Dendritic cell treated with granulocyte-macrophage colony-stimulating factor and Interleukin-4, amounts not matched to agents 40 ng/mL and 50 ng/mL, for 4 days (primary cell): ENCODE results near the gene RIMS4.

ENCODE experiments used
- H3K27ac Mint-ChIP-seq: one replicate; pipeline ENCODE4 v1.8.0; 2022; ENCODE audit warnings: mild to moderate bottlenecking, mixed read lengths
- H3K27me3 Mint-ChIP-seq: one replicate; pipeline ENCODE4 v1.8.0; 2022; ENCODE audit warnings: mild to moderate bottlenecking, mixed read lengths
- H3K36me3 Mint-ChIP-seq: one replicate; pipeline ENCODE4 v1.8.0; 2022; ENCODE audit warnings: low read depth, mixed read lengths
- H3K4me1 Mint-ChIP-seq: one replicate; pipeline ENCODE4 v1.8.0; 2022; ENCODE audit warnings: low read depth, mixed read lengths
- H3K4me3 Mint-ChIP-seq: one replicate; pipeline ENCODE4 v1.8.0; 2022; ENCODE audit warnings: mild to moderate bottlenecking, moderate library complexity, mixed read lengths
- H3K9me3 Mint-ChIP-seq: one replicate; pipeline ENCODE4 v1.8.0; 2022; ENCODE audit warnings: mixed read lengths
- intact Hi-C: fragments of 100-400 bp; cut with micrococcal nuclease; formaldehyde crosslinking; loops from one replicate; pipeline ENCODE4 v1.15.0; 2022

Gene RIMS4

GRCh38 chr20:44814937-44815336, 4.6 kb upstream of the RIMS4 start:
- no peaks in the 10 kb centered on the region for H3K36me3 Mint-ChIP-seq
- H3K4me3 Mint-ChIP-seq = no peak overlapping the region
- H3K9me3 Mint-ChIP-seq = no peaks in the 10 kb centered on the region
- H3K4me1 Mint-ChIP-seq = peaks cover under 1% of the 10 kb centered on the region
- no peak overlapping the region for H3K27ac Mint-ChIP-seq
- intact Hi-C loops = no loop called here
- peaks cover 26% of the 10 kb centered on the region for H3K27me3 Mint-ChIP-seq

- Mint-ChIP-seq H3K4me1 (peaks cover 6% of the 10 kb centered on the region), H3K9me3 (no peaks in the 10 kb centered on the region), H3K4me3 (no peak overlapping the region), H3K27me3 (peaks cover 56% of the 10 kb centered on the region), H3K27ac (no peak overlapping the region), H3K36me3 (no peaks in the 10 kb centered on the region)
- intact Hi-C loops = no loop called here
Observed at GRCh38 chr20:44811150-44811685, 872 bp upstream of the RIMS4 start.

GRCh38 chr20:44810061-44810390, 320 bp downstream of the RIMS4 start:
- Mint-ChIP-seq H3K27ac (no peak overlapping the region), H3K27me3 (peaks cover 64% of the 10 kb centered on the region), H3K4me1 (peaks cover 10% of the 10 kb centered on the region), H3K4me3 (peak overlapping the region; percentile 22), H3K9me3 (no peaks in the 10 kb centered on the region), H3K36me3 (no peaks in the 10 kb centered on the region)
- intact Hi-C loops = no loop called here

GRCh38 chr20:44809380-44810060, 826 bp downstream of the RIMS4 start:
- intact Hi-C loops = no loop called here
- no peak overlapping the region for H3K27ac Mint-ChIP-seq
- H3K4me1 Mint-ChIP-seq = peaks cover 10% of the 10 kb centered on the region
- no peaks in the 10 kb centered on the region for H3K36me3 Mint-ChIP-seq
- peaks cover 66% of the 10 kb centered on the region for H3K27me3 Mint-ChIP-seq
- H3K4me3 Mint-ChIP-seq = peak overlapping the region; percentile 22
- no peaks in the 10 kb centered on the region for H3K9me3 Mint-ChIP-seq

DNA sequence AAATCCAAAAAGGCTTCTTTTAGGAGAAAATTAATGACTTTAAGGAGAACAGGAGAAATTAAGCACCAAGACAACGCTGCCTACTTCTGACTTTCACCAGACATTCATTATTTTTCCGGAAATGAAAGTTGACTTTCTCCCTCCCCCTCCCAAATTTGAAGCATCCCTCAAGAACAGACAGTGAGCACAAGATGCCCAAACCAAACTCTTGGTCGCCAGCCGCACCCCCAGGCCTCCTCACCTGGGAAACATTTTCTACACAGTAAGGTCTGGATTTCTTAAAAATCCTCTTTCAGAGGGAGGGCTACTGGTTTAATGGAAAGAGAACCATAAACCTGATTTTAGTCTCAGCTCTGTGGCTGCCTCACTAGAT, 2.7 kb downstream of the RIMS4 start:
- Mint-ChIP-seq H3K36me3 (no peaks in the 10 kb centered on the region), H3K4me3 (no peak overlapping the region), H3K27ac (no peak overlapping the region), H3K4me1 (peaks cover 10% of the 10 kb centered on the region), H3K9me3 (no peaks in the 10 kb centered on the region), H3K27me3 (peaks cover 64% of the 10 kb centered on the region)
- intact Hi-C loops = no loop called here

GRCh38 chr20:44807051-44807683, 3.2 kb downstream of the RIMS4 start:
- Mint-ChIP-seq H3K9me3 (no peaks in the 10 kb centered on the region), H3K27ac (no peak overlapping the region), H3K4me1 (peaks cover 10% of the 10 kb centered on the region), H3K4me3 (no peak overlapping the region), H3K36me3 (no peaks in the 10 kb centered on the region), H3K27me3 (peaks cover 59% of the 10 kb centered on the region)
- intact Hi-C loops = no loop called here

DNA sequence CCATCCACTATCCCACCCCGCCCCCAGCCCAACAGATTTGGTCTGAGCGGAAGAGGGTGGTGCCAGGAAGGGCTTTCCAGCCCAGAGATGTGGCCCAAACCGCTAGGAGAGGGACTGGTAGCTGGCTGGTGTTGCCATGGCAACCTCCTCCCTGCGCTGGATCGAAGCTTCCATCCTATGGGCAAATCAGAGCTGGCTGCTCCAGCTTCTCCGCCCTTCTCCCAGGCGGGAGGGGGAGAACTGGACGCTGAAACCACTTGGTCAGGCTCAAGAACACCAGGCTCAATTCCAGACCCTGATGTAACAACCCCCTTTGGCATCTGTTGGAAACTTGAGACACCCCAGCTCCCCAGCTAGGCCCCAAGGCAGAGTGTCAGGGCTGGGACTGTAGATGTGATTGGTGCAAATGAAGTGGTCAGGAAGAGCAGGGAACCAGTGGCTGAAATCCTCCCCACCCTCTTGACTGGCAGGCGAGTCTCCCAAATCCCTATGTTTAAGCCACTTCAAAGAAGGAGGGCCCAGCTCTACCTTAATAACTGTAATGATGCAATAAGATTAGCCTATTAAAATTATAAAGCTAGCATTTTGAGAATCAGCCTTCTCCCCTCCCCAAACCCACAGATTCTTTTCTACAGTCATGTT, 4.2 kb downstream of the RIMS4 start:
- intact Hi-C loops = no loop called here
- H3K4me1 Mint-ChIP-seq = peaks cover 10% of the 10 kb centered on the region
- no peaks in the 10 kb centered on the region for H3K9me3 Mint-ChIP-seq
- no peak overlapping the region for H3K4me3 Mint-ChIP-seq
- no peak overlapping the region for H3K27ac Mint-ChIP-seq
- H3K36me3 Mint-ChIP-seq = no peaks in the 10 kb centered on the region
- H3K27me3 Mint-ChIP-seq = peaks cover 53% of the 10 kb centered on the region

DNA sequence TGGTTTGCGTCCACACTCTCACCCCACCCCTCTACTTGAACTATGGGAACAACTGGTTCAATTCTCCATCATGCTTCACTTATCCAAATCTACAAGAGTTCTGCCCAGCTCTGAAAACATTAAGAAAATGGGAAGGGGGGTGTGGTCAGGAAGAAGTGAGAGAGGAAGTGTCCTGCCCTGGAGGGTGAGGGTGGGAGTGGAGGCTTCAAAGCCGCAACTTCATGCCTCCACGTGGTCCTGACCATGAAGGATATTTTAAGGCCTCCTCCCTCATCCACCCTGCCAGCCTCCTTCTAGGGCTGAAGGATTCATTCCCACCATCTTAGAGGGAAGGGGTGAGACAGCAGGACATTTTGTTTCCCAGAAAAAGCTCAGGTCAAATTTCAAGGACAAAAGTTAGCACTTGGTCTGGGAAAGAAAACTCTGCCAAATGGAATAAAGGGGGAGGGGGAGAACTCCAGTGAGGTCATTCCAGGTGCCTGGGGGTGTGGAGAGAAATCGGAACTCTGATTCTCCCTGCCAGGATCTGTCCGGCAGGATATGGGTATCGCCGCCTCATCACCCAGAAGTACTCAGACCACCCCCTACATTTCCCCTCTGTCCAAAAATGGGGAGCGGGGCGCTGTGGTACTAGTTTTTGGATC, 4.9 kb downstream of the RIMS4 start:
- Mint-ChIP-seq H3K9me3 (no peaks in the 10 kb centered on the region), H3K27ac (no peak overlapping the region), H3K4me1 (peaks cover 10% of the 10 kb centered on the region), H3K27me3 (peaks cover 48% of the 10 kb centered on the region), H3K36me3 (no peaks in the 10 kb centered on the region), H3K4me3 (no peak overlapping the region)
- intact Hi-C loops = no loop called here

- intact Hi-C loops = no loop called here
- no peak overlapping the region for H3K27ac Mint-ChIP-seq
- H3K36me3 Mint-ChIP-seq = no peaks in the 10 kb centered on the region
- H3K4me1 Mint-ChIP-seq = peaks cover 5% of the 10 kb centered on the region
- no peak overlapping the region for H3K4me3 Mint-ChIP-seq
- H3K27me3 Mint-ChIP-seq = peaks cover 33% of the 10 kb centered on the region
- H3K9me3 Mint-ChIP-seq = no peaks in the 10 kb centered on the region
Observed at GRCh38 chr20:44803383-44803941, 6.9 kb downstream of the RIMS4 start.

- H3K4me3 Mint-ChIP-seq = no peak overlapping the region
- peaks cover 5% of the 10 kb centered on the region for H3K4me1 Mint-ChIP-seq
- intact Hi-C loops = no loop called here
- no peak overlapping the region for H3K27ac Mint-ChIP-seq
- no peaks in the 10 kb centered on the region for H3K9me3 Mint-ChIP-seq
- H3K36me3 Mint-ChIP-seq = no peaks in the 10 kb centered on the region
- H3K27me3 Mint-ChIP-seq = peaks cover 26% of the 10 kb centered on the region
Observed at GRCh38 chr20:44802702-44803101, 7.6 kb downstream of the RIMS4 start.

GRCh38 chr20:44800391-44801046, 9.8 kb downstream of the RIMS4 start:
- no peaks in the 10 kb centered on the region for H3K36me3 Mint-ChIP-seq
- H3K4me1 Mint-ChIP-seq = peaks cover 4% of the 10 kb centered on the region
- peaks cover 12% of the 10 kb centered on the region for H3K27me3 Mint-ChIP-seq
- intact Hi-C loops = no loop called here
- no peak overlapping the region for H3K4me3 Mint-ChIP-seq
- no peaks in the 10 kb centered on the region for H3K9me3 Mint-ChIP-seq
- H3K27ac Mint-ChIP-seq = no peak overlapping the region

DNA sequence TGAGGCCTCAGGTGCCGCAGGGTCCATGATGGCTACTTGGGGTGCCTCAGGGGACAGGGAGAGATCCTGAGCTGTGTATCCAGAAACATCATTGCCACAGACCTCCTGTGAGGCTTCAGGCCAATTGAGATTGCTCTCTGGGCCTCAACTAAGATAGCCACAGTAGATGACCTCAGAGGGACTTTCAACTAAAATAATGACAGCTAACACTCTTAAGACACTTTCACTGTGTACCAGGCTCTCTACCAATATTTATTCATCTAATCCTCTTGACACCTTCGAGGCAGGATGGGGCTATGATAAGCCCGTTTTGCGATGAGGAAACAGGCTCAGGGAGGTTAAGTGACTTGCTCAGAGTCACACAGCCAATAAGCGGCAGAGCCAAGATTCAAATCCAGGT, 10.7 kb downstream of the RIMS4 start:
- Mint-ChIP-seq H3K4me3 (no peak overlapping the region), H3K36me3 (no peaks in the 10 kb centered on the region), H3K9me3 (no peaks in the 10 kb centered on the region), H3K27me3 (peaks cover 9% of the 10 kb centered on the region), H3K4me1 (no peaks in the 10 kb centered on the region), H3K27ac (no peak overlapping the region)
- intact Hi-C loops = loop anchor here (10.0 kb wide), 1 partner anchor 65 kb away; no protein-coding TSS in a partner anchor

DNA sequence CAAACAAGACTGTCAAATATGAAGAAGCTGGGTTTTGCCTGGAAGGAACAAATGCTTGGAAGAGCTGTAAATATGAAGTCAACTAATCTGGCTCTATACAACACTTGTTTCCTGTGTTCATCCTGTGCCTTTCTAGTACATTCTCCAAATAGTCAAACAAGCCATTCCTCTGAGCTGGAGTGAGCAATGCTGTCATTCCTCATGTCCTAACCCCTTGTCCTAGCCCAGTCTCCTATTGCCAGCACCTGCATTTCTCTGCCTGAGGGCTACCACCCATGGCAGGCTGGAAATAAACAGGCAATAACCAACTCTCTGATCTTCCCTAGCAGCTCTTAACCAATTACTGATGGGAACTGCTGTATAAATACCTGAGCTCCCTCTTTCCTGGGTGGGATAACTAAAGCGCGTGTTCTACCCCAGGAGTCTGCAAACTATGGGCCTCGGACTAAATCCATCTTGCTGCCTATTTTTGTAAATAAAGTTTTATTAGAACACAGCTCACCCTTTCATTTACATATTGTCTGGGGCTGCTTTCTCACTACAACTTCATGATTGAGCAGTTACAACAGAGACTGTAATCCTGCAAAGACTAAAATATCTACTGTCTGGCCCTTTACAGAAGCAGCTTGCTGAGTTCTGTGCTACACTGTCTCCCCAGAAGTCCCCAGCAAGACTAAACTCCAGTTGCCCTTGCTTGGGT, 13.4 kb downstream of the RIMS4 start:
- Mint-ChIP-seq H3K27ac (no peak overlapping the region), H3K36me3 (no peaks in the 10 kb centered on the region), H3K4me1 (no peaks in the 10 kb centered on the region), H3K27me3 (peaks cover 5% of the 10 kb centered on the region), H3K4me3 (no peak overlapping the region), H3K9me3 (no peaks in the 10 kb centered on the region)
- intact Hi-C loops = loop anchor here (10.0 kb wide), 1 partner anchor 68 kb away; no protein-coding TSS in a partner anchor
